ENCODE measurements around the gene EEFSEC. TPM values are rescaled to one million over a fixed set of nuclear protein-coding genes. Genes with fewer than 3 reads are reported as not detected.

The EEFSEC gene
- total RNA-seq, 1 donor from 2014 or later = 15.6 TPM

DNA sequence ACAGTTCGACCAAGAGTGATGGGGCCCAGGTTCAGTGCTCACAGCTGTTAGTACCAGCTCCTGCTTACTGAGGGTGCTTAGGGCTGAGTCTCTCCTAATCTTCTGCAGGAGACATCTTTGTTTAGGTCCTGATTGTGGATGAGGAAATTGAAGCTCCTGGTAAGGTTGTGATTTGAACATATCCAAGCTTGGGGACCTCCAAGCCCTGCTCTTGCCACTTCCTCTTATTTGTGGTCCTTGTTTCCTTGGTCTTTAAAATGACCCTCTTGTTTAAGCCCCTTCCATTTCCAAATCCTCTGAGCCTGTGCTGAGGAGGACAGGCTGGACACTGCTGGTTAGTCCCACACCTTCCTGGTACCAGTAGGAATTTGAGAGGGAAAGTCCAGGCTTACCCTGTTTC, 87.0 kb downstream of the EEFSEC start:
- TF ChIP-seq CTCF (IDR thresholded peaks at IDR 0.05) = no peak
- DNase-seq (ENCODE audit: extremely low spot score, unreplicated experiment) = no peak
- Mint-ChIP-seq H3K4me1 (ENCODE audit: unreplicated experiment) (peaks cover 26% of the 10 kb centered on the region), H3K27ac (ENCODE audit: unreplicated experiment) (no peak overlapping the region), H3K36me3 (ENCODE audit: unreplicated experiment) (peaks cover under 1% of the 10 kb centered on the region), H3K27me3 (ENCODE audit: unreplicated experiment) (no peaks in the 10 kb centered on the region), H3K9me3 (ENCODE audit: unreplicated experiment) (no peaks in the 10 kb centered on the region), H3K4me3 (ENCODE audit: unreplicated experiment) (no peak overlapping the region)

DNA sequence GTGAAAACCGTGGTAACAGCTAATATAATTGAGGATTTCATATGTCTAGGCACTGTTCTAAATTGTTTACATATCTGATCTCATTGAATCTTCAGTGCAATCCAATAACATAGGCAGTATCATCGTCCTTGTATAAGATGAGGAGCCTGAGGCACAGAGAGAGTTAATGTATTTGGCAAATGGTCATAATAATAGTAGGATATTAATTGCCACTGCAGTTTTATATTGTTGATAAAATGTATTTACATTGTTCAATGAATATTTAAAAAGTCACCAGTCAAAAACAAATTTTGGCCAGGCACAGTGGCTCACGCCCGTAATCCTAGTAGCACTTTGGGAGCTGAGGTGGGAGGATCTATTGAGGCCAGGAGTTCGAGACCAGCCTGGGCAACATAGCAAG, 88.5 kb downstream of the EEFSEC start:
- Mint-ChIP-seq H3K27me3 (ENCODE audit: unreplicated experiment) (no peaks in the 10 kb centered on the region), H3K4me3 (ENCODE audit: unreplicated experiment) (no peak overlapping the region), H3K4me1 (ENCODE audit: unreplicated experiment) (peaks cover 23% of the 10 kb centered on the region), H3K9me3 (ENCODE audit: unreplicated experiment) (no peaks in the 10 kb centered on the region), H3K27ac (ENCODE audit: unreplicated experiment) (no peak overlapping the region), H3K36me3 (ENCODE audit: unreplicated experiment) (peaks cover 2% of the 10 kb centered on the region)
- TF ChIP-seq CTCF (IDR thresholded peaks at IDR 0.05) = no peak
- DNase-seq (ENCODE audit: extremely low spot score, unreplicated experiment) = no peak

GRCh38 chr3:128242818-128243601, 89.7 kb downstream of the EEFSEC start:
- H3K4me1 Mint-ChIP-seq (ENCODE audit: unreplicated experiment) = peaks cover 16% of the 10 kb centered on the region
- H3K27me3 Mint-ChIP-seq (ENCODE audit: unreplicated experiment) = no peaks in the 10 kb centered on the region
- H3K4me3 Mint-ChIP-seq (ENCODE audit: unreplicated experiment) = no peak overlapping the region
- TF ChIP-seq CTCF (IDR thresholded peaks at IDR 0.05) = no peak
- H3K36me3 Mint-ChIP-seq (ENCODE audit: unreplicated experiment) = peaks cover 7% of the 10 kb centered on the region
- H3K9me3 Mint-ChIP-seq (ENCODE audit: unreplicated experiment) = no peaks in the 10 kb centered on the region
- no peak overlapping the region for H3K27ac Mint-ChIP-seq (ENCODE audit: unreplicated experiment)
- no peak for DNase-seq (ENCODE audit: extremely low spot score, unreplicated experiment)

DNA sequence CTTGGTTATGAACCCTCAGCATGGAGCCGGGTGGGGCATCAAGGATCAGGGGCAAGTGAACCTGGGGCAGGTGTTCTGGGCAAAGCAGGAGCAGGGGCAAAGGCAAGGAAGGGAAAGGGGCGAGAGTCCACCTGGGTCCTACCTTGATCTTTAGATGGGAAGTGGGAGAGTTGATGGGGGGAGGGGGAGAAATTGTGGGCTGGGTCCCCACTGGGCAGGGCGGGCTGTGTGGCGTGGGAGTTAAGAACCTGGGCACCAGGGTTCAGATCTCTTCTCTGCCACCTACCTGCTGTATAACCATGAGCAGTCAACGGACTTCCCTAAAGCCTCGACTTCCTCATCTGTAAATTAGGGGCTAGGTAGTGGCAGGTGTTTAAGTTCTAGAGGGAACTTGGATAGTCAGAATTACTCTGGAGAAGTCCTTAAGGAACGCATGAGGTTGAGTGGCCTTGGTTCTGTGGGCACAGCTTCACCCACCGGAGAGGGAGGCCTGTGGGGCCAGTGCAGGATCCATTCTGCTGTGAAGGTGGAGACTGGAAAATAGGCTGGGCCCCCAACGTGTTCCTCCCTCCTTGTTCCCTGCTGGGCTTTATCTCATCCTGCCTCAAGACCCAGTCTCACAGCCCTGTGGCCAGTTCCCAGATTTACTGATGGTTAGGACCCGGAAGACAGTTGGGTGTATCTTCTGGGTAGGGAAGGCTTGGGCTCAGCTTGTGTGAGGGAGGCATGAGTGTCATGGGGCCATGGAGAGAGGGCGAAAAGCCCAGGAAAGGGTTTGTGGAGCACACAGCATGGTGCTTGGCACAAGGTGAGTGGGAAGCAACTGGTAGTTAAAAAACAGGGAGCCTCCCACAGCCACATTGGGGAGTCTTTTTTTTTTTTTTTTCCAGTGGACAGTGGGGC, 90.6 kb downstream of the EEFSEC start:
- Mint-ChIP-seq H3K9me3 (ENCODE audit: unreplicated experiment) (no peaks in the 10 kb centered on the region), H3K27me3 (ENCODE audit: unreplicated experiment) (no peaks in the 10 kb centered on the region), H3K36me3 (ENCODE audit: unreplicated experiment) (peaks cover 10% of the 10 kb centered on the region), H3K4me1 (ENCODE audit: unreplicated experiment) (peaks cover 13% of the 10 kb centered on the region), H3K27ac (ENCODE audit: unreplicated experiment) (no peak overlapping the region), H3K4me3 (ENCODE audit: unreplicated experiment) (no peak overlapping the region)
- no peak for TF ChIP-seq CTCF (IDR thresholded peaks at IDR 0.05)
- DNase-seq (ENCODE audit: extremely low spot score, unreplicated experiment) = peak; percentile 64

GRCh38 chr3:128245460-128245859, 92.2 kb downstream of the EEFSEC start:
- peak; percentile 15 for DNase-seq (ENCODE audit: extremely low spot score, unreplicated experiment)
- no peak for TF ChIP-seq CTCF (IDR thresholded peaks at IDR 0.05)
- Mint-ChIP-seq H3K4me3 (ENCODE audit: unreplicated experiment) (no peak overlapping the region), H3K4me1 (ENCODE audit: unreplicated experiment) (peaks cover 6% of the 10 kb centered on the region), H3K36me3 (ENCODE audit: unreplicated experiment) (peaks cover 15% of the 10 kb centered on the region), H3K9me3 (ENCODE audit: unreplicated experiment) (peaks cover 6% of the 10 kb centered on the region), H3K27ac (ENCODE audit: unreplicated experiment) (no peak overlapping the region), H3K27me3 (ENCODE audit: unreplicated experiment) (no peaks in the 10 kb centered on the region)
